CD4-positive, alpha-beta T cell treated with Interleukin-6 at 100 ng/mL for 8 hours (primary cell): ENCODE measurements around the gene HAUS6.
"Not testable (repeated sequence)": the region's sequence is repeated elsewhere in the genome, so short reads cannot be mapped to it uniquely, and the experiment has no call there.

Experiments
- DNase-seq: peaks from one replicate; pipeline ENCODE4 v3.0.0-alpha.2; 2020; ENCODE audit warnings: mixed read lengths, low spot score

HAUS6 gene

GRCh38 chr9:19033015-19033414 is 69.7 kb downstream of the HAUS6 start, which contains the start of gene SAXO1:
Gene SAXO1, minus strand, starts transcription at chr9:19033209. Its CDS starts 301 bp downstream, at chr9:19032908.
- DNase-seq = no peak

GRCh38 chr9:19032406-19032805 is 70.3 kb downstream of the HAUS6 start:
- DNase-seq = no peak

GRCh38 chr9:19030899-19031298 is 71.8 kb downstream of the HAUS6 start:
- no peak for DNase-seq

- DNase-seq = peak; percentile 36
These were observed 73.8 kb downstream of the HAUS6 start for GRCh38 chr9:19028835-19029451.

GRCh38 chr9:19027825-19028224 is 74.9 kb downstream of the HAUS6 start:
- no peak for DNase-seq

GRCh38 chr9:19026375-19026774 is 76.3 kb downstream of the HAUS6 start:
- no peak for DNase-seq

GRCh38 chr9:19023078-19023477 is 79.6 kb downstream of the HAUS6 start:
- DNase-seq = no peak

GRCh38 chr9:19022206-19022605 is 80.5 kb downstream of the HAUS6 start:
- DNase-seq = no peak

GRCh38 chr9:19021649-19022048 is 81.1 kb downstream of the HAUS6 start:
- DNase-seq = not testable (repeated sequence)

- DNase-seq = no peak
These were observed 81.7 kb downstream of the HAUS6 start for GRCh38 chr9:19020886-19021455.

GRCh38 chr9:19018201-19018600 is 84.5 kb downstream of the HAUS6 start:
- no peak for DNase-seq

- no peak for DNase-seq
These were observed 93.2 kb downstream of the HAUS6 start for GRCh38 chr9:19009391-19009965.
